Karpas-422 (cell line): ENCODE measurements around the gene NAV2. TPM values are rescaled to one million over a fixed set of nuclear protein-coding genes. Genes with fewer than 3 reads are reported as not detected.

Experiments used
- DNase-seq: peaks from one replicate; pipeline ENCODE4 v3.0.0-alpha.2; 2015
- H2AFZ ChIP-seq: fragments of 200-600 bp; sonication (generic); 2 replicates; pipeline ENCODE4 v1.6.1; 2014; ENCODE audit warnings: antibody characterized with exemption, low read length, mixed read lengths
- H3K27ac ChIP-seq: fragments of 200-600 bp; sonication (generic); 2 replicates; pipeline ENCODE4 v1.5.1; 2014; ENCODE audit warnings: mild to moderate bottlenecking, low read length, moderate library complexity
- H3K27me3 ChIP-seq: fragments of 200-600 bp; sonication (generic); 2 replicates; pipeline ENCODE4 v1.6.1; 2014; ENCODE audit warnings: low read length, mixed read lengths
- H3K36me3 ChIP-seq: fragments of 200-600 bp; sonication (generic); 2 replicates; pipeline ENCODE4 v1.6.1; 2014; ENCODE audit warnings: low read length, mixed read lengths; ENCODE audit not compliant: insufficient read depth
- H3K4me1 ChIP-seq: fragments of 200-600 bp; sonication (generic); 2 replicates; pipeline ENCODE4 v1.6.1; 2014; ENCODE audit warnings: mild to moderate bottlenecking, low read length, mixed read lengths
- H3K4me2 ChIP-seq: fragments of 200-600 bp; sonication (generic); 2 replicates; pipeline ENCODE4 v1.6.1; 2014; ENCODE audit warnings: low read length, low read depth, mild to moderate bottlenecking; ENCODE audit not compliant: poor library complexity, severe bottlenecking
- H3K4me3 ChIP-seq: fragments of 200-600 bp; sonication (generic); 2 replicates; pipeline ENCODE4 v1.5.1; 2014; ENCODE audit warnings: mild to moderate bottlenecking, antibody characterized with exemption, low read length, mixed read lengths
- H3K79me2 ChIP-seq: fragments of 200-600 bp; sonication (generic); 2 replicates; pipeline ENCODE4 v1.6.1; 2014; ENCODE audit warnings: mild to moderate bottlenecking, low read length, mixed read lengths
- H3K9ac ChIP-seq: fragments of 200-600 bp; sonication (generic); 2 replicates; pipeline ENCODE4 v1.6.0; 2014; ENCODE audit warnings: low read length
- H3K9me2 ChIP-seq: fragments of 200-600 bp; sonication (generic), shearing (Covaris generic); replicated peaks from 2 replicates; pipeline ENCODE4 v1.6.0; 2014; ENCODE audit warnings: mild to moderate bottlenecking, low read length, moderate library complexity; ENCODE audit not compliant: insufficient read depth
- H3K9me3 ChIP-seq: fragments of 300-700, 200-600 bp; sonication (generic); 2 replicates; pipeline ENCODE4 v1.6.1; 2014; ENCODE audit warnings: low read length, mixed read lengths
- H4K20me1 ChIP-seq: fragments of 200-600 bp; sonication (generic); 2 replicates; pipeline ENCODE4 v1.6.1; 2014; ENCODE audit warnings: mild to moderate bottlenecking, antibody characterized with exemption, low read length, low read depth; ENCODE audit not compliant: insufficient read depth
- total RNA-seq: library from RNA; depleted of rRNA; stranded (reverse); fragments of >200 nt; shearing (Covaris generic); gene quantifications from 2 replicates; pipeline ENCODE4 v1.2.3, GENCODE V29; 2014; ENCODE audit warnings: low replicate concordance

NAV2 gene
- total RNA-seq, 1 experiment from 2014 or later = not detected

DNA sequence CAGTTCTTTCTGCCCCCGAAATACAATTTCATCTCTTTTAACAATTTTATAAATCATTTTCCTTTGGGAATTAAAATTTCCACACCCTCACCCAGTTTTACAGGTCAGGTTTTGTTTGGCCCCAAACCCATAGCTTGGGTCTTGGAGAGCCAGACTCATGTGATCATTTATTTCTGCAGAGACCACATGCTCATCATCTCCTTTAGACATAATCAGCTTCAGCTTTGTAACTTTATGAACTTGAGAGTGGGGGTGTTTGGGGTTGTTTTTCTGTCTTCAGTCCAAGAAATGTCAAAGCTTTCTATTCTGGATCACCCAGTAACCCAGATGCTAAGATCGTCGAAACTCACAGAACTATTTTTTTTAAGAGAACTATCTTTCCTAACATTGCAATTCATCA lies 376.7 kb downstream of the NAV2 start:
- Histone ChIP-seq H3K4me2 (no peak overlapping the region), H3K27me3 (no peaks in the 10 kb centered on the region), H3K9ac (no peak overlapping the region)

DNA sequence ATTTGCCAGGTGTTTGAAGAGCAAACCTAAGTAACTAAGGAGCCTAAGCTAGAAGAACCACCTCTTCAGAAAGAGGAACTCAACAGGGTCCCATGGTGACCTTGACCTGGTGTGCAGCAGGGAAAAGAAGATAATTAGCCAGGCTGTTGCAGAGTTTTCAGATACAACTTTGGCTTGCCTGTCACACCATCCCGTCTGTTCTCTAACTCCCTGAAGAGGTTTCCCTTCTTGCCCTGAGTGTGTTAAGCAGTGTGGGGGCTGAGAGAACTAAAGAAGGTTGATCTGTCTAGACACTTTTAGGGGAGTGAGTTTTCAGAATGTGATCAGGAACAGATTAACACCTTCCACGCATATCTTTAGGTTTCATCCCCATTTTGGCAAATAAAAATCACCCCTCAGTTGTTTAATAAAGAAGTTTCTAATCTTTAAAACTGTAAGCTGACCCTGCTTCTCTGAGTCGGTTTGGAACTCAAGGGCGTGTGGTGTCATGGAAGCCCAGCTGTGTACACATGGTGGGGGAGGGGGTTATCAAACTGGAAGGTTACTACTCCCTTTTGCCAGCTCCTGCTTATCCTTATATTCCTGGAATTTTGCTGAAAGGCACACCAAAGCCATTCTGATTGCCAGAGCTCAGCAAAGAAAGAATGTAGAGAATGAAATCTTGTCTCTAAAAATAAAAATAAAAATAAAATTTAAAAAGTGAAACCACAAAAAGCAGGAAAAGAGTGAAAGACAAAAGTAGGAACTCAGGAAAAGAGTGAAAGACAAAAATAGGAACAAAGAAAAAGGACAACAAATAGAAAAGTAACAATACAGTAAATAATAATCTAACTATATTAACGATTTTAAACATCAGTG lies 377.4 kb downstream of the NAV2 start:
- Histone ChIP-seq H3K4me2 (no peak overlapping the region), H3K4me3 (no peak overlapping the region), H3K9me3 (no peaks in the 10 kb centered on the region), H4K20me1 (no peaks in the 10 kb centered on the region), H3K79me2 (no peaks in the 10 kb centered on the region), H3K27ac (no peak overlapping the region), H3K9ac (no peak overlapping the region), H3K36me3 (no peaks in the 10 kb centered on the region), H2AFZ (no peak overlapping the region), H3K4me1 (peaks cover 18% of the 10 kb centered on the region), H3K27me3 (no peaks in the 10 kb centered on the region), H3K9me2 (no peaks in the 10 kb centered on the region)
- DNase-seq = peak; percentile 71

More for the DNA sequence above, 376.7 kb downstream of the NAV2 start:
- Histone ChIP-seq H2AFZ (no peak overlapping the region), H3K27ac (no peak overlapping the region), H3K79me2 (no peaks in the 10 kb centered on the region), H3K4me1 (peaks cover 18% of the 10 kb centered on the region), H3K36me3 (no peaks in the 10 kb centered on the region), H3K4me3 (no peak overlapping the region), H3K9me3 (no peaks in the 10 kb centered on the region), H4K20me1 (no peaks in the 10 kb centered on the region), H3K9me2 (no peaks in the 10 kb centered on the region)
- no peak for DNase-seq

DNA sequence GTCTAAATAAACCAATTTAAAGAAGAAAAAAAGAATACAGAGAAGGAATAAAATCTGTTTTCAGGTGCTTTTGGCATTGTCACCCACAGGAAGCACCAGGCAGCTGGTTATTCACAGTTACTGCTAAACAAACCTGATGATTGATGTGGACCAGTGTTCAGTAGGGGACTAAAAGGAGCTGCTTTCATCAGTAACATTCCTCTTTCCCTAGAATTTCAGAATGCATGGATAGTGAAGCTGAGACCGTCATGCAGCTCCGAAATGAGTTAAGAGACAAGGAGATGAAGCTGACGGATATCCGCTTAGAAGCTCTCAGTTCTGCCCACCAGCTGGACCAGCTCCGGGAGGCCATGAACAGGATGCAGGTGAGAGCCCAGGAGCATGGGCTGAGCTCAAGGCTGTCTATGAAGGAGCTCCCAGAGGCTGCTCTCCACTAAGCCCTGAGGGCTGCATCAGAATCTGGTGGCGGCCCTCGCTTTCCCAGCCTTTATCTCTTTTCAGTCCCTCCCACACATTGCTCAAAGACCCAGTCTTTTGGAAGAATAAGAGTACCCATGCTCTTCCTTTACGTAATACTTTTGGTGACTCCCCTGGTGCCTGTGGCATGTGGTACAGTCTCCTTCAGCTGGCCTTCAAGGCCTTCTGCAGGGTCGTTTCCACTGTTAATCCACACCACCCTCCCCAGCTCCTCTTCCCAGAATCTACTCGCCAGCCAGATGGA lies 378.2 kb downstream of the NAV2 start:
- no peak overlapping the region for H3K4me3 ChIP-seq
- H3K4me2 ChIP-seq = no peak overlapping the region
- H3K9me2 ChIP-seq = no peaks in the 10 kb centered on the region
- DNase-seq = no peak
- H4K20me1 ChIP-seq = no peaks in the 10 kb centered on the region
- no peaks in the 10 kb centered on the region for H3K79me2 ChIP-seq
- H2AFZ ChIP-seq = no peak overlapping the region
- H3K9ac ChIP-seq = no peak overlapping the region
- H3K27me3 ChIP-seq = no peaks in the 10 kb centered on the region
- no peak overlapping the region for H3K27ac ChIP-seq
- peaks cover 18% of the 10 kb centered on the region for H3K4me1 ChIP-seq
- no peaks in the 10 kb centered on the region for H3K9me3 ChIP-seq
- no peaks in the 10 kb centered on the region for H3K36me3 ChIP-seq

GRCh38 chr11:20093775-20094174 lies 381.1 kb downstream of the NAV2 start:
- no peak overlapping the region for H3K4me3 ChIP-seq
- H3K4me2 ChIP-seq = no peak overlapping the region
- no peak overlapping the region for H3K27ac ChIP-seq
- no peaks in the 10 kb centered on the region for H3K9me3 ChIP-seq
- no peak overlapping the region for H2AFZ ChIP-seq
- peaks cover 14% of the 10 kb centered on the region for H3K4me1 ChIP-seq
- H3K27me3 ChIP-seq = no peaks in the 10 kb centered on the region
- no peaks in the 10 kb centered on the region for H3K36me3 ChIP-seq
- no peak overlapping the region for H3K9ac ChIP-seq
- no peak for DNase-seq
- no peaks in the 10 kb centered on the region for H3K79me2 ChIP-seq
- H3K9me2 ChIP-seq = no peaks in the 10 kb centered on the region
- 0 out of 2 replicates have a peak, but pooled peaks cover 4% of the 10 kb centered on the region for H4K20me1 ChIP-seq

DNA sequence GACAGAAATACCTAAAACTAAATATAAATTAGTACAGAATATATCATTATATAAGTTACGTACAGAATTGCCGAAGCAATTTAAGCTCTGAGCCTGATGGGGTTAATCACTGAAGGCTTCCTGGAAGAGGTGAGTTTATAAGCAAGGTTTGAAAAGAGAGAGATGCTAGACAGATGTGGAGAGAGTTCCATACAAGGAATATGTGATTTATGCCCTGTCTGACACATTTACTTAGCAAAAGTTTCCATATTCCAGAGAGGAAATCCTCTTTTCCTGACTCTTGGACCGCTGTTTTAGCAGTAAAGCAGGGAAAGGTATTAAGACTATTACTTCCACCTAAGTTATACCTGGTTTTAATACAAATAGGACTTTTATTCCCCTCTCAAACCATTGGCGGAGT lies 382.6 kb downstream of the NAV2 start:
- no peaks in the 10 kb centered on the region for H3K79me2 ChIP-seq
- no peaks in the 10 kb centered on the region for H3K27me3 ChIP-seq
- H3K9me3 ChIP-seq = no peaks in the 10 kb centered on the region
- H3K4me3 ChIP-seq = no peak overlapping the region
- no peak overlapping the region for H3K4me2 ChIP-seq
- no peaks in the 10 kb centered on the region for H3K9me2 ChIP-seq
- H3K4me1 ChIP-seq = no peaks in the 10 kb centered on the region; the same call in 1 of the 2 replicates
- no peak overlapping the region for H3K27ac ChIP-seq
- no peak for DNase-seq
- no peak overlapping the region for H3K9ac ChIP-seq
- H3K36me3 ChIP-seq = no peaks in the 10 kb centered on the region
- H4K20me1 ChIP-seq = 0 out of 2 replicates have a peak, but pooled peaks cover 8% of the 10 kb centered on the region
- no peak overlapping the region for H2AFZ ChIP-seq

DNA sequence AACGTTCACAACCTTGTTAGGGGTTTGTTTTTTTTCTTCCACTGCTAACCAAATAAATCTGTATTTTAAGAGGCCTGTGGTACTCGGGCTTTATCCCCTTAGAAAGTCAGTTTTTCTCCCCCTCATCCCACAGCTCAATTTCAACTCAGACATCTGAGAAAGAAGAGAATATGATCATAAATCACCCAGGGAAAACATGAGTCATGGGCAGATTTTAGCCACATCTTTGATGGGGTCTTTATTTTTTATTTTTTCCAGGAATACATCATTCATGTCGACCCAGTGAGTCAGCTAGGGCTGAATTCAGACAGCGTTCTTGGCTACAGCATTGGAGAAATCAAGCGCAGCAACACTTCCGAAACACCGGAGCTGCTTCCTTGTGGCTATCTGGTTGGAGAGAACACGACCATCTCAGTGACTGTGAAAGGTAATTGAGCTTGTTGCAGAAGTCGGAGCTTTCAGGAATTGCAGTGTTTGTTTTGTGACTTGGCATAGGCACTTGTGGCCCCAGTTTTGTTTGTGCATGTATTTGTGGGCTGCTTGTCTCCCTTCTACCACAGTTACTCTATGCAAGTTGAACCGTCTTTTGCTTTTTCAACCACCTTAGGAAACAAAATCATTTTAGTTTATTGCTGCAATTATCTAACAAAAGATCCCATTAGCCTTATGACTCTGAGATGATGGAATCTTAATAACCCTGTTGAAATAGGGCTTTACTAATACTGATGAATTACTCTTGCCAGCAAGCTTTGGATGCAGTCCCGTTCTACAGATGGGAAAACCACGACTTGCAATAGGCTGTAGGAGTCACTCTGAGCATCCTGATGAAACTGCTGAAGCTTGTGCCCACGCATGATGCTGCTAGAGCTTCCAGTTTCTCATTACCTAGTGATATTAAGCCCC lies 384.9 kb downstream of the NAV2 start:
- Histone ChIP-seq H3K4me3 (no peak overlapping the region), H3K79me2 (no peaks in the 10 kb centered on the region), H2AFZ (no peak overlapping the region), H3K4me2 (no peak overlapping the region), H4K20me1 (0 out of 2 replicates have a peak, but pooled peaks cover 8% of the 10 kb centered on the region), H3K27me3 (no peaks in the 10 kb centered on the region), H3K9me2 (no peaks in the 10 kb centered on the region), H3K9me3 (no peaks in the 10 kb centered on the region), H3K9ac (no peak overlapping the region), H3K27ac (no peak overlapping the region), H3K4me1 (no peaks in the 10 kb centered on the region), H3K36me3 (no peaks in the 10 kb centered on the region)
- DNase-seq = no peak

- H3K4me2 ChIP-seq = no peak overlapping the region
- no peaks in the 10 kb centered on the region for H3K9me2 ChIP-seq
- DNase-seq = peak; percentile 64
These were observed 386.9 kb downstream of the NAV2 start for GRCh38 chr11:20099527-20099926.

More at GRCh38 chr11:20099527-20099926, 386.9 kb downstream of the NAV2 start:
- H3K27ac ChIP-seq = no peak overlapping the region
- no peak overlapping the region for H3K9ac ChIP-seq
- no peaks in the 10 kb centered on the region for H3K79me2 ChIP-seq
- H3K4me1 ChIP-seq = no peaks in the 10 kb centered on the region
- no peaks in the 10 kb centered on the region for H3K27me3 ChIP-seq
- no peaks in the 10 kb centered on the region for H3K9me3 ChIP-seq
- no peaks in the 10 kb centered on the region for H3K36me3 ChIP-seq
- no peak overlapping the region for H2AFZ ChIP-seq
- H4K20me1 ChIP-seq = 0 out of 2 replicates have a peak, but pooled peaks cover 8% of the 10 kb centered on the region
- H3K4me3 ChIP-seq = no peak overlapping the region
